ENCODE data around the gene FMO3.

The FMO3 gene

DNA sequence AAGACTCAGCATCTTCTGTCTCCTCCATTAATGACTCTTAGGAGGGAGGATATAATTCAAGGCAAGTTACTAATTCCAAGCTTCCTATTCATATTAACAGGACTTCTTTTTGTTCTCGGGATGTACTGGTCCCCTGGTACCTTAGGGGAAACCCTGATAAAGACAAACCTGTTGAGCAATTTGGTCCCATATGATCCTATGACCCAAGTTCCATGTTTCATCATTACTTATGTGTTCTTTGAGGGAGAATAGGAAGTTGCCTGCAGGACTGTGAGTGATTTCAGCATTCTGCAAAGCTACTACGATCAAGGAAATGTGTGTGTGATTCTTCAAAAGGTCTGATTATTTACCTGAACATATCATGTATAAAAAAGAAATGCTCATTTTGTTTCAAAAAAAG, 5.8 kb upstream of the FMO3 start:
- no peaks in the 10 kb centered on the region for H3K9me3 ChIP-seq (ENCODE audit: control insufficient read depth, low read depth, low read length)
- no peak overlapping the region for H3K9ac ChIP-seq (ENCODE audit: low read length)

DNA sequence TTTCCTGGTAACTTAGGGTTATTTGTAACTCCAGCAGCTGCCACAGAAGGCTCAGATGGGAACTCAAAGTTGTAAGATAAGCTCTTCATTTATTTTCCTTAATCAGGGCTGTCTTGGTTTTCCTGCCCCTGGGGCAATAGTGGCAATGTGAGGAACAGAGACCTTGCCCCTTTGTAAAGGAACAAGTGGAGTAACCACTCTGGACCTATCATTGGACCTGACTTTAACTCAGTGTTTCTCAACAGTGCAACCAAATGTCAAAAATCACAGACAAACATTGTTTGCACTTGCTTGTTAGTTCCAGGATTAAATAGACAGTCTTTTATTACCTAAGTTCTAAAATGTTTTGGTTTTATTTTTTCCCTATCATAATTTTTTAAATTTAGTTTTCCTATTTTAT, 2.8 kb upstream of the FMO3 start:
- Histone ChIP-seq H3K27me3 (ENCODE audit: control insufficient read depth, insufficient read depth, low read length) (no peaks in the 10 kb centered on the region), H3K4me3 (ENCODE audit: low read length) (no peak overlapping the region), H3K9me3 (ENCODE audit: control insufficient read depth, low read depth, low read length) (no peaks in the 10 kb centered on the region), H3K9ac (ENCODE audit: low read length) (no peak overlapping the region), H3K27ac (ENCODE audit: low read length) (no peak overlapping the region), H3K4me1 (ENCODE audit: control insufficient read depth, low read depth, low read length) (no peaks in the 10 kb centered on the region), H3K36me3 (ENCODE audit: control insufficient read depth, low read depth, low read length) (no peaks in the 10 kb centered on the region)

More for the DNA sequence above, 5.8 kb upstream of the FMO3 start:
- no peaks in the 10 kb centered on the region for H3K27me3 ChIP-seq (ENCODE audit: control insufficient read depth, insufficient read depth, low read length)
- H3K36me3 ChIP-seq (ENCODE audit: control insufficient read depth, low read depth, low read length): no peaks in the 10 kb centered on the region
- no peak overlapping the region for H3K4me3 ChIP-seq (ENCODE audit: low read length)
- no peaks in the 10 kb centered on the region for H3K4me1 ChIP-seq (ENCODE audit: control insufficient read depth, low read depth, low read length)
- H3K27ac ChIP-seq (ENCODE audit: low read length): no peak overlapping the region

DNA sequence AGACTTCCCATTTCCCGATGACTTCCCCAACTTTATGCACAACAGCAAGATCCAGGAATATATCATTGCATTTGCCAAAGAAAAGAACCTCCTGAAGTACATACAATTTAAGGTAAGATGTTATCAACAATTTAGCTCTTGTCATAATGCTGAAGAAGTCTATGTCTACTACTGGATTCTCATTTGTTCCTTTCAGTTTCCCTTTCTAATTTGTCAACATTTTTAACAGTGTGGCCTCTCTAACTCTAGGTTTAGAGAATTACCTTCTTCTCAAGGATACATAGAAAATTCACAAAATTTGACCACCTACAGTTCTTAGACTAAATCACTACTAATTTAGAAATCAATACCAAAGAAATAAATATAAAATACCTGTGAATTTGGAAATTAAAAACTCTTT, 13.2 kb downstream of the FMO3 start:
- H3K27me3 ChIP-seq (ENCODE audit: control insufficient read depth, insufficient read depth, low read length): no peaks in the 10 kb centered on the region
- no peak overlapping the region for H3K27ac ChIP-seq (ENCODE audit: low read length)
- no peak overlapping the region for H3K4me3 ChIP-seq (ENCODE audit: low read length)
- H3K36me3 ChIP-seq (ENCODE audit: control insufficient read depth, low read depth, low read length): no peaks in the 10 kb centered on the region
- no peaks in the 10 kb centered on the region for H3K9me3 ChIP-seq (ENCODE audit: control insufficient read depth, low read depth, low read length)
- no peak overlapping the region for H3K9ac ChIP-seq (ENCODE audit: low read length)
- H3K4me1 ChIP-seq (ENCODE audit: control insufficient read depth, low read depth, low read length): no peaks in the 10 kb centered on the region

DNA sequence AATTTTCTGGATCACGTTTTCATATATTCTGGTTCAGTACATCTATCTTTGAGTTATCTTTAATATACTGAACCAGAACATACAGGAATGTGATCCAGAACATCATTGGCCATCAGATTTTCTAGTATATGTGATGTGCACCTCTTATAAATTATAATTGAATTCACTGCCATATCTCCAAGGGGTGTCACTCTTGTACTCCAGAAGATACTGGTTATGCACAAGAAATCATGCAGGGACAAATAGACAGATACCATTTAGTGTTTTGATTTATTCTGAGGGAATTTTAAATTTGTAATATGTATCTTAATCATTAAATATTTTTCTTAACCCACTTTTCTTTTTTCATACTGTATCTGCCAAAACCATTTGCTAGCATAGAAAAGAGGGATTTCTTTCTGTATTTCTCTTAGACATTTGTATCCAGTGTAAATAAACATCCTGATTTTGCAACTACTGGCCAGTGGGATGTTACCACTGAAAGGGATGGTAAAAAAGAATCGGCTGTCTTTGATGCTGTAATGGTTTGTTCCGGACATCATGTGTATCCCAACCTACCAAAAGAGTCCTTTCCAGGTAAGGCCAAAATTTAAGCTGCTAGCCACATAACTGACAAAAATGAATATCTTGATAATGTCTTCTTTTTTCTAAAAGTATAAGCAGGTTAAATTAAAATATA, 16.7 kb downstream of the FMO3 start:
- H3K27me3 ChIP-seq (ENCODE audit: control insufficient read depth, insufficient read depth, low read length): no peaks in the 10 kb centered on the region
- H3K4me3 ChIP-seq (ENCODE audit: low read length): no peak overlapping the region
- no peaks in the 10 kb centered on the region for H3K9me3 ChIP-seq (ENCODE audit: control insufficient read depth, low read depth, low read length)
- H3K4me1 ChIP-seq (ENCODE audit: control insufficient read depth, low read depth, low read length): no peaks in the 10 kb centered on the region
- no peaks in the 10 kb centered on the region for H3K36me3 ChIP-seq (ENCODE audit: control insufficient read depth, low read depth, low read length)
- no peak overlapping the region for H3K9ac ChIP-seq (ENCODE audit: low read length)
- H3K27ac ChIP-seq (ENCODE audit: low read length): no peak overlapping the region

- Histone ChIP-seq H3K9ac (ENCODE audit: low read length) (no peak overlapping the region), H3K9me3 (ENCODE audit: control insufficient read depth, low read depth, low read length) (no peaks in the 10 kb centered on the region), H3K27ac (ENCODE audit: low read length) (no peak overlapping the region), H3K27me3 (ENCODE audit: control insufficient read depth, insufficient read depth, low read length) (no peaks in the 10 kb centered on the region), H3K4me1 (ENCODE audit: control insufficient read depth, low read depth, low read length) (no peaks in the 10 kb centered on the region), H3K36me3 (ENCODE audit: control insufficient read depth, low read depth, low read length) (no peaks in the 10 kb centered on the region), H3K4me3 (ENCODE audit: low read length) (no peak overlapping the region)
Measured at GRCh38 chr1:171107969-171108368, 17.3 kb downstream of the FMO3 start.

- Histone ChIP-seq H3K4me1 (ENCODE audit: control insufficient read depth, low read depth, low read length) (no peaks in the 10 kb centered on the region), H3K9me3 (ENCODE audit: control insufficient read depth, low read depth, low read length) (no peaks in the 10 kb centered on the region), H3K9ac (ENCODE audit: low read length) (no peak overlapping the region), H3K36me3 (ENCODE audit: control insufficient read depth, low read depth, low read length) (no peaks in the 10 kb centered on the region), H3K27ac (ENCODE audit: low read length) (no peak overlapping the region), H3K4me3 (ENCODE audit: low read length) (no peak overlapping the region), H3K27me3 (ENCODE audit: control insufficient read depth, insufficient read depth, low read length) (no peaks in the 10 kb centered on the region)
Measured at GRCh38 chr1:171109966-171110365, 19.3 kb downstream of the FMO3 start.

DNA sequence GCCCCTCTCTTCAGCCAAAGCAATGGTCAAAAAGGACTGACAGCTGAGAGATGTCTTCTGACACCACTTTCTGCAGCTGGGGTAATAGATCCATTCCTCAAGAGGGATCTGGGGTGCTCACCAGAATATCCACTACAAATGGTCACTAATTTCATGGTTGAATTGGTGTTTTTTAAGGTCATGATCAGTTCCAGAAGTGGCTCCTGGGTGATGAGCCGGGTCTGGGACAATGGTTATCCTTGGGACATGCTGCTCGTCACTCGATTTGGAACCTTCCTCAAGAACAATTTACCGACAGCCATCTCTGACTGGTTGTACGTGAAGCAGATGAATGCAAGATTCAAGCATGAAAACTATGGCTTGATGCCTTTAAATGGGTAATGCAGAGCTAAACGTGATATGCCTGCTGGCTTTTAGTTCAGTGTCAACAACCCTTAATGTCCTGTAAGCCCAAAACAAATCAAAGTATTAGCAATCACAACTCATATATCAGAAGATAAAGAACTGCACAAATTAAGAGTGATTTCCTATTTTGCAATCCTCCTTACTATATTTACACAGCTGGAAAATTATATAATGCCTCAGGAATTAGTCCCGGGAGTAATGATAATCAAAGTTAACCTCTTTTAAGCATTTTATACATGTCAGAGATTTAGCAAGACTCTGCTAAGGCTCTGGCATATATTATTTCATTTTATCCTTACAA, 20.1 kb downstream of the FMO3 start:
- Histone ChIP-seq H3K27ac (ENCODE audit: low read length) (no peak overlapping the region), H3K36me3 (ENCODE audit: control insufficient read depth, low read depth, low read length) (no peaks in the 10 kb centered on the region), H3K27me3 (ENCODE audit: control insufficient read depth, insufficient read depth, low read length) (no peaks in the 10 kb centered on the region), H3K9me3 (ENCODE audit: control insufficient read depth, low read depth, low read length) (no peaks in the 10 kb centered on the region), H3K4me3 (ENCODE audit: low read length) (no peak overlapping the region), H3K9ac (ENCODE audit: low read length) (no peak overlapping the region), H3K4me1 (ENCODE audit: control insufficient read depth, low read depth, low read length) (no peaks in the 10 kb centered on the region)

DNA sequence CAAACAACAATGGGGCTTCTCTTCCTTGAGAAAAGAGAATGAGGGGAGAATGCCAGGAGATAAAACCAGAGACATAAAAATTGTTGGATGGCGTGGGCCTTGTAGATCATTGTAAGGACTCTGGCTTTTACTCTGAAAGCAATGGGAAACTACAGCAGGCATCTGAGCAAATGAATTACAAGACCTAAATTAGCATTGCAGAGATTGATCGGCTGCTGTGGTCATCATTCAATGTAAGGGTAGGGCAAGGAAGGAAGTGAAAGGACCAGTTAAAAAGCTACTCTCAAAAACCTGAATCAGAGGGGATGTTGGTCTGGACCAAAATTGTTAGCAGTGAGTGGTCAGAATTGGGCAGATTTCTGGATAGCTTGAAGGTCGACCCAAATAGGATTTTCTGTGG, 21.4 kb downstream of the FMO3 start:
- no peak overlapping the region for H3K9ac ChIP-seq (ENCODE audit: low read length)

GRCh38 chr1:171113382-171113781, 22.7 kb downstream of the FMO3 start:
- no peaks in the 10 kb centered on the region for H3K9me3 ChIP-seq (ENCODE audit: control insufficient read depth, low read depth, low read length)
- no peaks in the 10 kb centered on the region for H3K27me3 ChIP-seq (ENCODE audit: control insufficient read depth, insufficient read depth, low read length)
- no peaks in the 10 kb centered on the region for H3K36me3 ChIP-seq (ENCODE audit: control insufficient read depth, low read depth, low read length)
- H3K4me3 ChIP-seq (ENCODE audit: low read length): no peak overlapping the region
- H3K4me1 ChIP-seq (ENCODE audit: control insufficient read depth, low read depth, low read length): no peaks in the 10 kb centered on the region
- no peak overlapping the region for H3K27ac ChIP-seq (ENCODE audit: low read length)
- H3K9ac ChIP-seq (ENCODE audit: low read length): no peak overlapping the region

More for the DNA sequence above, 21.4 kb downstream of the FMO3 start:
- H3K4me3 ChIP-seq (ENCODE audit: low read length): no peak overlapping the region
- no peaks in the 10 kb centered on the region for H3K4me1 ChIP-seq (ENCODE audit: control insufficient read depth, low read depth, low read length)
- H3K9me3 ChIP-seq (ENCODE audit: control insufficient read depth, low read depth, low read length): no peaks in the 10 kb centered on the region
- no peaks in the 10 kb centered on the region for H3K27me3 ChIP-seq (ENCODE audit: control insufficient read depth, insufficient read depth, low read length)
- H3K27ac ChIP-seq (ENCODE audit: low read length): no peak overlapping the region
- H3K36me3 ChIP-seq (ENCODE audit: control insufficient read depth, low read depth, low read length): no peaks in the 10 kb centered on the region

DNA sequence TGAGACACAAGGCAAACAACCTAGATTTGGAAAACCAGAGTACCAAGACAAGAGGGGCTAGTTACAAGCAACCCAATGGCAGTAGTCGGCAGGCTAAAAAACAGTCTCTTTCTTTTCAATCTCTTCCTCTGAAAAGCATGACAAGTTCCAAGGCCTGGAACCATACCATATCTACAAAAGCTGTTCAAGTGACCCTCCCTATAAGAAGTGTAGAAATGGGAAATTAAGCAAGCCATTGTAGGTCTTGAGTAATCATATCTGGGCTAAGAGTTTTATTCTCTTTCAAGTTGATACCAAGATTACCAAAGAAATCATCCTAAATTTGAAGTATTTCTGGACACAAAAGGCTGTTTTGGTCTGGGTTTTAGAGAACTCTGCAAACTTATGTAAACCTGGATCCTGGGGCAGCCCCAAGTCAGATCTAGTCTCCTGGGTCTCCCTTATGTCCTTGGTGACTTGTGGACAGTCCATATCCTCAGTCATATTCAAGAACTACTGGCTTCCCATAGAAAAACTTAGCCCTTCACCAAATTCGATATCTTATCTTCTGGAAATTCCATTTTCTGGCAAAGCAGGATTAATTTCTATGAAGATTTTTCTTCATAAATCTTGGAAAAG, 24.7 kb downstream of the FMO3 start:
- no peaks in the 10 kb centered on the region for H3K4me1 ChIP-seq (ENCODE audit: control insufficient read depth, low read depth, low read length)
- no peak overlapping the region for H3K9ac ChIP-seq (ENCODE audit: low read length)
- H3K27ac ChIP-seq (ENCODE audit: low read length): no peak overlapping the region
- H3K36me3 ChIP-seq (ENCODE audit: control insufficient read depth, low read depth, low read length): no peaks in the 10 kb centered on the region
- H3K27me3 ChIP-seq (ENCODE audit: control insufficient read depth, insufficient read depth, low read length): no peaks in the 10 kb centered on the region
- no peaks in the 10 kb centered on the region for H3K9me3 ChIP-seq (ENCODE audit: control insufficient read depth, low read depth, low read length)
- H3K4me3 ChIP-seq (ENCODE audit: low read length): no peak overlapping the region

DNA sequence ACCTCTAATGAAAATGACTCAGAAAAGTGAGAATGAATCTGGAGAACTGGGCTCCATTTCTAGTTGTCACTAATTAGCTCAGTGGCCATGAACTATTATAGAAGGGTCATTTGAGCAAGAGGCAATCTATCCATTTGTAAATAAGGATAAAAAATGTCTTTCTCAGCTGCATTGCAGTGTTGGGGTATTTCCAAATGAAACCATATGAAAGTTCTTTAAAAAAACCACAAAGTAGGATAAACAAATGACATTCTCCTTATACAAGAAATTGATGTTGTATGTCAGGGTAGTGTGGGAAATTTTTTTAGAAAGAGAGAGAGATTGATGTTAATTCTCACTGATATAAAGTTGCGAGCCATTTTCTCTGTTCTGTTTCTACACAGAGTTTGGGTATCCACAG, 26.0 kb downstream of the FMO3 start:
- Histone ChIP-seq H3K9ac (ENCODE audit: low read length) (no peak overlapping the region), H3K27ac (ENCODE audit: low read length) (no peak overlapping the region), H3K36me3 (ENCODE audit: control insufficient read depth, low read depth, low read length) (no peaks in the 10 kb centered on the region), H3K9me3 (ENCODE audit: control insufficient read depth, low read depth, low read length) (no peaks in the 10 kb centered on the region), H3K4me1 (ENCODE audit: control insufficient read depth, low read depth, low read length) (no peaks in the 10 kb centered on the region), H3K4me3 (ENCODE audit: low read length) (no peak overlapping the region), H3K27me3 (ENCODE audit: control insufficient read depth, insufficient read depth, low read length) (no peaks in the 10 kb centered on the region)

GRCh38 chr1:171117085-171117484, 26.4 kb downstream of the FMO3 start:
- no peak overlapping the region for H3K27ac ChIP-seq (ENCODE audit: low read length)
- no peaks in the 10 kb centered on the region for H3K9me3 ChIP-seq (ENCODE audit: control insufficient read depth, low read depth, low read length)
- H3K9ac ChIP-seq (ENCODE audit: low read length): no peak overlapping the region
- H3K36me3 ChIP-seq (ENCODE audit: control insufficient read depth, low read depth, low read length): no peaks in the 10 kb centered on the region
- H3K4me3 ChIP-seq (ENCODE audit: low read length): no peak overlapping the region
- H3K4me1 ChIP-seq (ENCODE audit: control insufficient read depth, low read depth, low read length): no peaks in the 10 kb centered on the region
- no peaks in the 10 kb centered on the region for H3K27me3 ChIP-seq (ENCODE audit: control insufficient read depth, insufficient read depth, low read length)

Data from iPS-18a (cell line).